K562 (cell line): Measurements from ENCODE around the gene SELENOO. TPM values are rescaled to one million over a fixed set of nuclear protein-coding genes. Genes with fewer than 3 reads are reported as not detected.

ENCODE experiments used
- ATF1 ChIP-seq, 2 experiments: fragments of 450-650 bp in 1 of 2; IDR thresholded peaks; 2 replicates each; pipeline ENCODE4 v1.6.1; 2016; ENCODE audit warnings: missing compliant biosample characterization in 1 of 2, missing genetic modification characterization in 1 of 2
- ESRRA ChIP-seq: fragments of 450-650 bp; IDR thresholded peaks from 2 replicates; pipeline ENCODE4 v1.6.1; 2014; ENCODE audit warnings: low read depth, mild to moderate bottlenecking, moderate library complexity, borderline replicate concordance
- FOXP1 ChIP-seq: sonication (generic); formaldehyde crosslinking; IDR thresholded peaks from 2 replicates; pipeline ENCODE4 v1.8.0; 2022; ENCODE audit warnings: mild to moderate bottlenecking, missing genetic modification reagents
- GABPB1 ChIP-seq: sonication (generic); formaldehyde crosslinking; IDR thresholded peaks from 2 replicates; pipeline ENCODE4 v1.8.0; 2022; ENCODE audit warnings: mild to moderate bottlenecking, missing genetic modification reagents
- JUND ChIP-seq, 2 experiments: IDR thresholded peaks; 2 replicates in 1 of 2; 3 replicates in 1 of 2; pipeline ENCODE4 v1.6.1; 2011; ENCODE audit warnings: borderline replicate concordance in 2 of 2, low read depth in 2 of 2, low read length in 2 of 2, improper control_type of control experiment in 1 of 2, missing biosample characterization in 1 of 2, missing genetic modification characterization in 1 of 2, missing genetic modification reagents in 1 of 2
- MBD2 ChIP-seq: sonication (generic); IDR thresholded peaks from 2 replicates; pipeline ENCODE4 v1.6.1; 2016; ENCODE audit warnings: low read depth, borderline replicate concordance
- RAD21 ChIP-seq, 2 experiments: fragments of 250-450 bp in 1 of 2; fragments of 450-650 bp in 1 of 2; sonication (Bioruptor Pico) in 1 of 2; formaldehyde crosslinking in 1 of 2; IDR thresholded peaks in 1 of 2; conservative IDR thresholded peaks in 1 of 2; 2 replicates each; pipeline versions ENCODE4 v1.4.0 to v1.8.0; 2020 to 2022; ENCODE audit warnings: mild to moderate bottlenecking in 2 of 2, moderate library complexity in 1 of 2
- RBBP5 ChIP-seq: fragments of 200-600 bp; sonication (generic); IDR thresholded peaks from 2 replicates; pipeline ENCODE4 v1.6.1; 2012; ENCODE audit warnings: borderline replicate concordance, mild to moderate bottlenecking, low read length, control low read depth, inconsistent platforms; ENCODE audit not compliant: insufficient read depth, poor library complexity, severe bottlenecking
- RCOR1 ChIP-seq, 2 experiments: IDR thresholded peaks; 2 replicates each; pipeline ENCODE4 v1.6.1; 2012; ENCODE audit warnings: low read depth in 2 of 2, low read length in 2 of 2, borderline replicate concordance in 1 of 2, improper control_type of control experiment in 1 of 2
- RFX5 ChIP-seq: IDR thresholded peaks from 2 replicates; pipeline ENCODE4 v1.6.1; 2011; ENCODE audit warnings: low read depth, mild to moderate bottlenecking, improper control_type of control experiment, low read length
- SPI1 ChIP-seq: IDR thresholded peaks from 2 replicates; pipeline ENCODE4 v1.6.1; 2011; ENCODE audit warnings: low read depth, low read length, control low read depth, borderline replicate concordance
- TAF1 ChIP-seq: IDR thresholded peaks from 2 replicates; pipeline ENCODE4 v1.6.1; 2011; ENCODE audit warnings: mild to moderate bottlenecking, low read length, moderate library complexity; ENCODE audit not compliant: insufficient read depth, control insufficient read depth, severe bottlenecking; ENCODE audit errors: extremely low read depth
- U2AF2 ChIP-seq: fragments of 200-400 bp; formaldehyde crosslinking; optimal IDR thresholded peaks from 2 replicates; pipeline ENCODE3; 2017; ENCODE audit warnings: low read depth, mild to moderate bottlenecking, low read length
- ZBTB7A ChIP-seq: IDR thresholded peaks from 2 replicates; pipeline ENCODE4 v1.6.1; 2011; ENCODE audit warnings: low read depth, mild to moderate bottlenecking, low read length, moderate library complexity, borderline replicate concordance; ENCODE audit not compliant: control insufficient read depth
- ZNF551 ChIP-seq: fragments of 250-450 bp; sonication (Bioruptor Pico); IDR thresholded peaks from 2 replicates; pipeline ENCODE4 v1.5.0; 2021; ENCODE audit warnings: mild to moderate bottlenecking, moderate library complexity
- polyA plus RNA-seq, 8 experiments: library from polyadenylated mRNA; depleted of rRNA in 4 of 8; stranded (reverse) in 5 of 8; unstranded in 3 of 8; fragments of >200 nt; fragmentation: Nextera tagmentation in 2 of 8; fragmentation: Illumina TruSeq in 1 of 8; extraction: Ambion mirVana in 2 of 8; extraction: Trizol in 1 of 8; gene quantifications; 2 replicates each; pipeline versions ENCODE4 v1.2.1 to v1.2.3, GENCODE V29; 2011 to 2014; ENCODE audit warnings: inconsistent platforms in 1 of 8, missing spikeins in 1 of 8
- total RNA-seq, 7 experiments: library from RNA; depleted of rRNA in 6 of 7; stranded (reverse); fragments of >200 nt in 6 of 7; fragmentation: Illumina TruSeq in 2 of 7; extraction: Trizol in 2 of 7; gene quantifications; 2 replicates each; pipeline versions ENCODE4 v1.2.1 to v1.2.3, GENCODE V29; 2011 to 2021; ENCODE audit warnings: low replicate concordance in 1 of 7
- TF ChIP-seq, protein P1 (sequence below): sonication (generic); formaldehyde crosslinking; IDR thresholded peaks from 2 replicates; pipeline ENCODE4 v1.8.0; 2022; ENCODE audit warnings: mild to moderate bottlenecking, missing genetic modification reagents
- TF ChIP-seq, protein P2 (sequence below): conservative IDR thresholded peaks from 2 replicates; pipeline ENCODE4 v1.6.1; 2011; ENCODE audit warnings: low read depth, mild to moderate bottlenecking, low read length; ENCODE audit not compliant: control insufficient read depth

SELENOO gene
- total and polyA plus RNA-seq, 9 of the 15 experiments (the other 6 are each of a cell fraction or from before 2014, with no cell fraction given): 0.37 to 24.9 (median 8.3) TPM

DNA sequence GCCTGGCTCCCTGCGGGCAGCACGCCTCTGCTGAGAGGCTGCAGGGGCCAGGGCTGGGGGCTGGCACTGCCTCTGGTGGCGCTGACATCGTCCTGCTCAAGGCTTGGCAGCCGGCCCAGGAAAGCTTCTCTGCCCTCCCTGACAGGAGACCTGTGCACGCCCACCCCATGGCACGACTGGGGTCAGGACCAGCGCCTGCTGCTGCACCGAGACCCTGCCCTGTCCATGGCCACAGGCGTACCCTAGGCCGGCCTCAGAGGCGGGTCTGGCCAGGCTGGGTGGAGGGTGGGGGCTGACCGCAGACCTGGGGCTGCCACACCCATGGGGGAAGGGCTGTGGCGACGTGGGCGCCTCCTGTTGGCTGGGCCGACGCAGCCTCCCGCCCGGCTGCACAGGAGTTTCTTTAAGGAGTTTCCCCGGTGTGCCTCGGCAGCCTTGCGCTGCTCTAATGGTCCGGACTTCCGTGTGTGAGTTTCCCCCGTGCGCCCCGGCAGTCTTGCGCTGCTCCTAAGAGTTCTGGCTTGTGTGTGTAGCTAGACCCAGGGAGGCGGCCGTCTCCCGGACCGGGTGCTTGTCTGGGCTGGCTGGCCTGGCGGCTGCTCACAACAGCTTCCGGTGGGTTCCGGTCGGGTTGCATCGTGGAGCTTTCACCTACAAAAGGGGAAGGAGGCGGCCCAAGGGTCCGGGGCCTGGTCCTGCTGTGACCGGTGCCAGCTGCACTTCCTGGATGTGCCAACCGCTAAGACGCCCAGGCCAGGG is 10.4 kb upstream of the SELENOO start (continued):
- peak; percentile 76 for TF ChIP-seq GABPB1 (CRISPR knock-in tag)
- peak; percentile 89; the same call in 1 of the 2 replicates for TF ChIP-seq ESRRA
- TF ChIP-seq MBD2: no peak
- no peak for TF ChIP-seq U2AF2
- TF ChIP-seq ZNF551: no peak
- TF ChIP-seq TAF1: peak; percentile 24
- peak; percentile 21; the same call in 1 of the 2 replicates for TF ChIP-seq JUND (IDR thresholded peaks at IDR 0.05; ENCODE audit: borderline replicate concordance, low read depth, low read length)
- no peak for TF ChIP-seq JUND (tag; IDR thresholded peaks at IDR 0.05; ENCODE audit: borderline replicate concordance, low read depth, low read length)
- TF ChIP-seq ZBTB7A: peak; percentile 57; the same call in 1 of the 2 replicates
- peak in 1 of 2 experiments; percentile 29; a peak in 1 of 4 replicates for TF ChIP-seq RAD21 (CRISPR knock-in tag; conservative IDR thresholded peaks at IDR 0.05 in 1 of 2, IDR thresholded peaks at IDR 0.05 in 1 of 2)
- TF ChIP-seq RFX5: no peak
- TF ChIP-seq, protein P1, sequence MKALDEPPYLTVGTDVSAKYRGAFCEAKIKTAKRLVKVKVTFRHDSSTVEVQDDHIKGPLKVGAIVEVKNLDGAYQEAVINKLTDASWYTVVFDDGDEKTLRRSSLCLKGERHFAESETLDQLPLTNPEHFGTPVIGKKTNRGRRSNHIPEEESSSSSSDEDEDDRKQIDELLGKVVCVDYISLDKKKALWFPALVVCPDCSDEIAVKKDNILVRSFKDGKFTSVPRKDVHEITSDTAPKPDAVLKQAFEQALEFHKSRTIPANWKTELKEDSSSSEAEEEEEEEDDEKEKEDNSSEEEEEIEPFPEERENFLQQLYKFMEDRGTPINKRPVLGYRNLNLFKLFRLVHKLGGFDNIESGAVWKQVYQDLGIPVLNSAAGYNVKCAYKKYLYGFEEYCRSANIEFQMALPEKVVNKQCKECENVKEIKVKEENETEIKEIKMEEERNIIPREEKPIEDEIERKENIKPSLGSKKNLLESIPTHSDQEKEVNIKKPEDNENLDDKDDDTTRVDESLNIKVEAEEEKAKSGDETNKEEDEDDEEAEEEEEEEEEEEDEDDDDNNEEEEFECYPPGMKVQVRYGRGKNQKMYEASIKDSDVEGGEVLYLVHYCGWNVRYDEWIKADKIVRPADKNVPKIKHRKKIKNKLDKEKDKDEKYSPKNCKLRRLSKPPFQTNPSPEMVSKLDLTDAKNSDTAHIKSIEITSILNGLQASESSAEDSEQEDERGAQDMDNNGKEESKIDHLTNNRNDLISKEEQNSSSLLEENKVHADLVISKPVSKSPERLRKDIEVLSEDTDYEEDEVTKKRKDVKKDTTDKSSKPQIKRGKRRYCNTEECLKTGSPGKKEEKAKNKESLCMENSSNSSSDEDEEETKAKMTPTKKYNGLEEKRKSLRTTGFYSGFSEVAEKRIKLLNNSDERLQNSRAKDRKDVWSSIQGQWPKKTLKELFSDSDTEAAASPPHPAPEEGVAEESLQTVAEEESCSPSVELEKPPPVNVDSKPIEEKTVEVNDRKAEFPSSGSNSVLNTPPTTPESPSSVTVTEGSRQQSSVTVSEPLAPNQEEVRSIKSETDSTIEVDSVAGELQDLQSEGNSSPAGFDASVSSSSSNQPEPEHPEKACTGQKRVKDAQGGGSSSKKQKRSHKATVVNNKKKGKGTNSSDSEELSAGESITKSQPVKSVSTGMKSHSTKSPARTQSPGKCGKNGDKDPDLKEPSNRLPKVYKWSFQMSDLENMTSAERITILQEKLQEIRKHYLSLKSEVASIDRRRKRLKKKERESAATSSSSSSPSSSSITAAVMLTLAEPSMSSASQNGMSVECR (CRISPR knock-in tag): peak; percentile 70
- TF ChIP-seq RCOR1 (IDR thresholded peaks at IDR 0.05; ENCODE audit: borderline replicate concordance in 1 of 2, low read depth in 2 of 2, low read length in 2 of 2): 0 out of 4 replicates have a peak, but pooled peaks of 1 of the 2 experiments have one; percentile 14
- no peak for TF ChIP-seq ATF1 (CRISPR knock-in tag; IDR thresholded peaks at IDR 0.05)
- TF ChIP-seq ATF1 (tag; IDR thresholded peaks at IDR 0.05): peak; percentile 81
- TF ChIP-seq RBBP5: no peak
- TF ChIP-seq FOXP1 (CRISPR knock-in tag): no peak
- TF ChIP-seq, protein P2, sequence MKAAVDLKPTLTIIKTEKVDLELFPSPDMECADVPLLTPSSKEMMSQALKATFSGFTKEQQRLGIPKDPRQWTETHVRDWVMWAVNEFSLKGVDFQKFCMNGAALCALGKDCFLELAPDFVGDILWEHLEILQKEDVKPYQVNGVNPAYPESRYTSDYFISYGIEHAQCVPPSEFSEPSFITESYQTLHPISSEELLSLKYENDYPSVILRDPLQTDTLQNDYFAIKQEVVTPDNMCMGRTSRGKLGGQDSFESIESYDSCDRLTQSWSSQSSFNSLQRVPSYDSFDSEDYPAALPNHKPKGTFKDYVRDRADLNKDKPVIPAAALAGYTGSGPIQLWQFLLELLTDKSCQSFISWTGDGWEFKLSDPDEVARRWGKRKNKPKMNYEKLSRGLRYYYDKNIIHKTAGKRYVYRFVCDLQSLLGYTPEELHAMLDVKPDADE: 0 out of 2 replicates have a peak, but pooled peaks have one; percentile 33
- TF ChIP-seq SPI1: no peak
